Neural progenitor cell (in vitro differentiated cells): Measurements from ENCODE around the gene DUSP3.

Experiments
- CTCF ChIP-seq: fragments of 200-600 bp; sonication (generic); IDR thresholded peaks from 2 replicates; pipeline ENCODE4 v1.5.1; 2017; ENCODE audit warnings: antibody characterized with exemption, mild to moderate bottlenecking
- EZH2 ChIP-seq: fragments of 200-600 bp; sonication (generic); IDR thresholded peaks from 2 replicates; pipeline ENCODE4 v1.6.1; 2017; ENCODE audit warnings: antibody characterized with exemption, mild to moderate bottlenecking, moderate library complexity
- EZH2phosphoT487 ChIP-seq: fragments of 200-600 bp; sonication (generic); IDR thresholded peaks from 2 replicates; pipeline ENCODE4 v1.6.1; 2017; ENCODE audit warnings: antibody characterized with exemption

DNA sequence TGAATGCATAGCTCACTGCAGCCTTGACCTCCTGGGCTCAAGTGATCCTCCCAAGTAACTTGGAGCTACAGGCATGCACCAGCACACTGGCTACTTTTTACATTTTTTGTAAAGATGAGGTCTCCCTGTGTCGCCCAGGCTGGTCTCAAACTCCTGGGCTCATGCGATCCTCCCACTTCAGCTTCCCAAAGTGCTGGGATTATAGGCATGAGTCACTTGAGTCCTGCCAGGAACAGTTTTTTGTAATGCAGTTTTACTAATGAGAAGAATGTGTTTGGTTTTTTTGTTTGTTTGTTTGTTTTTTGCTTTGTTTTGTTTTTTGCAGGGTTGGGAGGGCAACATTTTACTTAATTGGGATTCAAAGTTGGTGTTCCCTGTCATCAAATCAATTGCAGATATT is 42.4 kb downstream of the DUSP3 start:
- no peak for TF ChIP-seq CTCF
- TF ChIP-seq EZH2: no peak
- no peak for TF ChIP-seq EZH2phosphoT487
